ENCODE measurements around the gene CX3CL1. TPM values are rescaled to one million over a fixed set of nuclear protein-coding genes. Genes with fewer than 3 reads are reported as not detected.

The CX3CL1 gene
- total and polyA plus RNA-seq, 10 of the 15 experiments (the other 5 are each of a cell fraction or from before 2014, with no cell fraction given) = 0.03 to 1.2 (median 0.46) TPM

DNA sequence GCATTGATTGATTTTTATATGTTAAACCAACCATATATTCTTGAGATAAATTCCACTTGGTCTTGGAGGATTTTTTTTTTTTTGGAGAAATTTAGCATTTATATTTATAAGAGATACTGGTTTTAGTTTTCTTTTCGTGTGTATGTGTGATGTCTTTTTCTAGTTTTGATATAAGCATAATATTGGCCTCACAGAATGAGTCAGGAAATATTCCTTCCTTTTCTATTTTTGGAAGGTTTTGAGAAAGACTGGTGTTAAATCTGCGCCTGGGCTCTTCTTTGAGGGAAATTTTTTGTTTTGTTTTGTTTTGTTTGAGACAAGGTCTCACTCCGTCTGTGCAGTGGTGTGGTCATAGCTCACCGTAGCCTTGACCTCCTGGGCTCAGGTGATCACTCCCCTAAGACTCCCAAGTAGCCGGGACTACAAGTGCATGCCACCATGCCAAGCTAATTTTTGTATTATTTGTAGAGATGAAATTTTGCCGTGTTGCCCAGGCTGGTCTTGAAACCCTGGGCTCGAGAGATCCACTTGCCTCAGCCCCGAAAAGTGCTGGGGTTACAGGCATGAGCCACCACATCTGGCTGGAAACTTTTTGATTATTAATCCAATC, 42.5 kb upstream of the CX3CL1 start:
- peaks cover 6% of the 10 kb centered on the region; the same call in 2 of the 3 replicates for H3K9me3 ChIP-seq (replicated peaks; ENCODE audit: control insufficient read depth, insufficient read depth, low read length)
- CTCF ChIA-PET = no interaction called here
- H4K20me1 ChIP-seq (ENCODE audit: control insufficient read depth, insufficient read depth) = no peaks in the 10 kb centered on the region
- H3K27me3 ChIP-seq (replicated peaks in 1 of 2; ENCODE audit: control insufficient read depth in 2 of 2, insufficient read depth in 2 of 2, low read length in 1 of 2) = no peaks in the 10 kb centered on the region
- no peak overlapping the region for H3K27ac ChIP-seq (ENCODE audit: control insufficient read depth, insufficient read depth)
- no TSS peak for BruUV-seq (replicated peaks)
- ATAC-seq (peak; percentile 72), DNase-seq (ENCODE audit: low read depth, low spot score) (no peak), FAIRE-seq (no peak)
- POLR2A ChIA-PET = interaction anchor here (0.8 to 1.0 kb wide), 2 partner anchors 16 to 34 kb away, joined by 3 to 4 read pairs; no protein-coding TSS in a partner anchor
- no peak overlapping the region for H3K4me3 ChIP-seq
- peak overlapping the region; percentile 48; the same call in 1 of the 2 replicates for H3K4me2 ChIP-seq (ENCODE audit: control insufficient read depth, insufficient read depth)
- RAD21 ChIA-PET (ENCODE audit: unreplicated experiment) = interaction anchor here (1.4 to 1.5 kb wide), 2 partner anchors 9 to 88 kb away, joined by 3 to 4 read pairs; no protein-coding TSS in a partner anchor
- in situ Hi-C loops (cut with MboI) (no loop called here), intact Hi-C loops (cut with micrococcal nuclease; ENCODE audit: unreplicated experiment) (no loop called here)
- H3K9ac ChIP-seq (ENCODE audit: control insufficient read depth, insufficient read depth, low read length) = no peak overlapping the region
- H2AFZ ChIP-seq (ENCODE audit: control insufficient read depth, low read depth, low read length) = no peak overlapping the region; the same call in 1 of the 2 replicates
- no peaks in the 10 kb centered on the region for H3K36me3 ChIP-seq (ENCODE audit: control insufficient read depth in 2 of 2, insufficient read depth in 2 of 2, low read length in 1 of 2)
- SMC1A ChIA-PET (ENCODE audit: uncharacterized antibody, unreplicated experiment) = interaction anchor here (1.2 to 2.1 kb wide), 2 partner anchors 16 to 47 kb away, joined by 3 to 4 read pairs; no protein-coding TSS in a partner anchor
- no peaks in the 10 kb centered on the region for H3K79me2 ChIP-seq (ENCODE audit: control insufficient read depth, insufficient read depth, low read length)
- H3K4me1 ChIP-seq (ENCODE audit: control insufficient read depth, insufficient read depth, low read length) = no peaks in the 10 kb centered on the region; the same call in 1 of the 2 replicates
- WGBS (ENCODE audit: insufficient coverage, insufficient replicate concordance, low lambda C conversion rate, missing lambda C conversion rate) = 21% methylated on average over 8 of the region's 8 CpGs
- TF ChIP-seq IRF4 (IDR thresholded peaks at IDR 0.05; ENCODE audit: low read depth, low read length) = no peak
- TF ChIP-seq SREBF2 (IDR thresholded peaks at IDR 0.05; ENCODE audit: low read length) = no peak
- TF ChIP-seq, protein P1, sequence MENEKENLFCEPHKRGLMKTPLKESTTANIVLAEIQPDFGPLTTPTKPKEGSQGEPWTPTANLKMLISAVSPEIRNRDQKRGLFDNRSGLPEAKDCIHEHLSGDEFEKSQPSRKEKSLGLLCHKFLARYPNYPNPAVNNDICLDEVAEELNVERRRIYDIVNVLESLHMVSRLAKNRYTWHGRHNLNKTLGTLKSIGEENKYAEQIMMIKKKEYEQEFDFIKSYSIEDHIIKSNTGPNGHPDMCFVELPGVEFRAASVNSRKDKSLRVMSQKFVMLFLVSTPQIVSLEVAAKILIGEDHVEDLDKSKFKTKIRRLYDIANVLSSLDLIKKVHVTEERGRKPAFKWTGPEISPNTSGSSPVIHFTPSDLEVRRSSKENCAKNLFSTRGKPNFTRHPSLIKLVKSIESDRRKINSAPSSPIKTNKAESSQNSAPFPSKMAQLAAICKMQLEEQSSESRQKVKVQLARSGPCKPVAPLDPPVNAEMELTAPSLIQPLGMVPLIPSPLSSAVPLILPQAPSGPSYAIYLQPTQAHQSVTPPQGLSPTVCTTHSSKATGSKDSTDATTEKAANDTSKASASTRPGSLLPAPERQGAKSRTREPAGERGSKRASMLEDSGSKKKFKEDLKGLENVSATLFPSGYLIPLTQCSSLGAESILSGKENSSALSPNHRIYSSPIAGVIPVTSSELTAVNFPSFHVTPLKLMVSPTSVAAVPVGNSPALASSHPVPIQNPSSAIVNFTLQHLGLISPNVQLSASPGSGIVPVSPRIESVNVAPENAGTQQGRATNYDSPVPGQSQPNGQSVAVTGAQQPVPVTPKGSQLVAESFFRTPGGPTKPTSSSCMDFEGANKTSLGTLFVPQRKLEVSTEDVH (IDR thresholded peaks at IDR 0.05; ENCODE audit: low read depth, partially characterized antibody) = no peak
- TF ChIP-seq, protein P2, sequence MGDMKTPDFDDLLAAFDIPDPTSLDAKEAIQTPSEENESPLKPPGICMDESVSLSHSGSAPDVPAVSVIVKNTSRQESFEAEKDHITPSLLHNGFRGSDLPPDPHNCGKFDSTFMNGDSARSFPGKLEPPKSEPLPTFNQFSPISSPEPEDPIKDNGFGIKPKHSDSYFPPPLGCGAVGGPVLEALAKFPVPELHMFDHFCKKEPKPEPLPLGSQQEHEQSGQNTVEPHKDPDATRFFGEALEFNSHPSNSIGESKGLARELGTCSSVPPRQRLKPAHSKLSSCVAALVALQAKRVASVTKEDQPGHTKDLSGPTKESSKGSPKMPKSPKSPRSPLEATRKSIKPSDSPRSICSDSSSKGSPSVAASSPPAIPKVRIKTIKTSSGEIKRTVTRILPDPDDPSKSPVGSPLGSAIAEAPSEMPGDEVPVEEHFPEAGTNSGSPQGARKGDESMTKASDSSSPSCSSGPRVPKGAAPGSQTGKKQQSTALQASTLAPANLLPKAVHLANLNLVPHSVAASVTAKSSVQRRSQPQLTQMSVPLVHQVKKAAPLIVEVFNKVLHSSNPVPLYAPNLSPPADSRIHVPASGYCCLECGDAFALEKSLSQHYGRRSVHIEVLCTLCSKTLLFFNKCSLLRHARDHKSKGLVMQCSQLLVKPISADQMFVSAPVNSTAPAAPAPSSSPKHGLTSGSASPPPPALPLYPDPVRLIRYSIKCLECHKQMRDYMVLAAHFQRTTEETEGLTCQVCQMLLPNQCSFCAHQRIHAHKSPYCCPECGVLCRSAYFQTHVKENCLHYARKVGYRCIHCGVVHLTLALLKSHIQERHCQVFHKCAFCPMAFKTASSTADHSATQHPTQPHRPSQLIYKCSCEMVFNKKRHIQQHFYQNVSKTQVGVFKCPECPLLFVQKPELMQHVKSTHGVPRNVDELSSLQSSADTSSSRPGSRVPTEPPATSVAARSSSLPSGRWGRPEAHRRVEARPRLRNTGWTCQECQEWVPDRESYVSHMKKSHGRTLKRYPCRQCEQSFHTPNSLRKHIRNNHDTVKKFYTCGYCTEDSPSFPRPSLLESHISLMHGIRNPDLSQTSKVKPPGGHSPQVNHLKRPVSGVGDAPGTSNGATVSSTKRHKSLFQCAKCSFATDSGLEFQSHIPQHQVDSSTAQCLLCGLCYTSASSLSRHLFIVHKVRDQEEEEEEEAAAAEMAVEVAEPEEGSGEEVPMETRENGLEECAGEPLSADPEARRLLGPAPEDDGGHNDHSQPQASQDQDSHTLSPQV (IDR thresholded peaks at IDR 0.05) = no peak
- no peak for TF ChIP-seq ESRRA (IDR thresholded peaks at IDR 0.05; ENCODE audit: low read length)
- no peak for TF ChIP-seq STAT3 (IDR thresholded peaks at IDR 0.05; ENCODE audit: low read depth, low read length)
- no peak for TF ChIP-seq MTA3 (IDR thresholded peaks at IDR 0.05; ENCODE audit: borderline replicate concordance, low read length)
- TF ChIP-seq NFIC (IDR thresholded peaks at IDR 0.05; ENCODE audit: low read depth, low read length) = peak; percentile 74; the same call in 1 of the 2 replicates
- TF ChIP-seq, protein P3, sequence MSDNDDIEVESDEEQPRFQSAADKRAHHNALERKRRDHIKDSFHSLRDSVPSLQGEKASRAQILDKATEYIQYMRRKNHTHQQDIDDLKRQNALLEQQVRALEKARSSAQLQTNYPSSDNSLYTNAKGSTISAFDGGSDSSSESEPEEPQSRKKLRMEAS (IDR thresholded peaks at IDR 0.05; ENCODE audit: low read depth, low read length) = no peak
- no peak for TF ChIP-seq BRCA1 (IDR thresholded peaks at IDR 0.05; ENCODE audit: low read depth, low read length)
- TF ChIP-seq, protein P4, sequence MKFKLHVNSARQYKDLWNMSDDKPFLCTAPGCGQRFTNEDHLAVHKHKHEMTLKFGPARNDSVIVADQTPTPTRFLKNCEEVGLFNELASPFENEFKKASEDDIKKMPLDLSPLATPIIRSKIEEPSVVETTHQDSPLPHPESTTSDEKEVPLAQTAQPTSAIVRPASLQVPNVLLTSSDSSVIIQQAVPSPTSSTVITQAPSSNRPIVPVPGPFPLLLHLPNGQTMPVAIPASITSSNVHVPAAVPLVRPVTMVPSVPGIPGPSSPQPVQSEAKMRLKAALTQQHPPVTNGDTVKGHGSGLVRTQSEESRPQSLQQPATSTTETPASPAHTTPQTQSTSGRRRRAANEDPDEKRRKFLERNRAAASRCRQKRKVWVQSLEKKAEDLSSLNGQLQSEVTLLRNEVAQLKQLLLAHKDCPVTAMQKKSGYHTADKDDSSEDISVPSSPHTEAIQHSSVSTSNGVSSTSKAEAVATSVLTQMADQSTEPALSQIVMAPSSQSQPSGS (IDR thresholded peaks at IDR 0.05; ENCODE audit: low read length) = 0 out of 2 replicates have a peak, but pooled peaks have one; percentile 26
- TF ChIP-seq BCL11A (IDR thresholded peaks at IDR 0.05; ENCODE audit: low read depth, low read length) = no peak
